Cardiac atrium fibroblast (primary cell): ENCODE data around the gene OR8J1. TPM values are rescaled to one million over a fixed set of nuclear protein-coding genes. Genes with fewer than 3 reads are reported as not detected.

Experiments
- total RNA-seq: library from RNA; depleted of rRNA; stranded (reverse); fragments of >200 nt; gene quantifications from 2 replicates; pipeline ENCODE4 v1.2.3, GENCODE V29; 2015

The OR8J1 gene
- total RNA-seq, result not detected in 2 replicates

GRCh38 chr11:56353991-56354390, at the start of gene OR8J1:
Gene OR8J1, plus strand, starts transcription at chr11:56354291. Its CDS starts 5,956 bp downstream, at chr11:56360247.

GRCh38 chr11:56314844-56315243, 39.2 kb upstream of the OR8J1 start, which contains the start of gene OR8K3:
Gene OR8K3, plus strand, starts transcription at chr11:56315144. Its CDS starts 3,163 bp downstream, at chr11:56318307.

GRCh38 chr11:56345739-56346138, 8.4 kb upstream of the OR8J1 start, which contains the start of gene OR8K1:
Gene OR8K1, plus strand, starts transcription at chr11:56346039. Its CDS starts 0 bp downstream, at chr11:56346039.

GRCh38 chr11:56375324-56375723, 21.2 kb downstream of the OR8J1 start, which contains the start of gene OR8U1:
Gene OR8U1, plus strand, starts transcription at chr11:56375624. Its CDS starts 0 bp downstream, at chr11:56375624.

Other genes with a start within 250 kb of the OR8J1 start
- not detected in 2 replicates for gene OR8H3, start 231.9 kb upstream of the OR8J1 start, total RNA-seq
- not detected in 2 replicates for gene OR8J3, start 214.1 kb upstream of the OR8J1 start, total RNA-seq
- gene OR8K5, start 194.0 kb upstream of the OR8J1 start, total RNA-seq, result not detected in 2 replicates
- not detected in 2 replicates for gene OR5J2, start 177.7 kb upstream of the OR8J1 start, total RNA-seq
- gene OR5T2, start 120.0 kb upstream of the OR8J1 start, total RNA-seq, result not detected in 2 replicates
- gene OR5T3, start 102.0 kb upstream of the OR8J1 start, total RNA-seq, result not detected in 2 replicates
- not detected in 2 replicates for gene OR5T1, start 80.1 kb upstream of the OR8J1 start, total RNA-seq
- not detected in 2 replicates for gene OR8H1, start 62.0 kb upstream of the OR8J1 start, total RNA-seq
- not detected in 2 replicates for gene OR8K3, start 39.1 kb upstream of the OR8J1 start, total RNA-seq
- not detected in 2 replicates for gene OR8K1, start 8.3 kb upstream of the OR8J1 start, total RNA-seq
- gene OR8U1, start 21.3 kb downstream of the OR8J1 start, total RNA-seq, result not detected in 2 replicates
- not detected in 2 replicates for gene OR5AL1, start 58.4 kb downstream of the OR8J1 start, total RNA-seq
- not detected in 2 replicates for gene OR5M3, start 119.1 kb downstream of the OR8J1 start, total RNA-seq
- not detected in 2 replicates for gene OR5M8, start 137.1 kb downstream of the OR8J1 start, total RNA-seq
- gene OR5M11, start 189.0 kb downstream of the OR8J1 start, total RNA-seq, result not detected in 2 replicates
- gene OR5M10, start 223.4 kb downstream of the OR8J1 start, total RNA-seq, result not detected in 2 replicates